Measurements from ENCODE around the gene COL2A1.
"Not testable (repeated sequence)": the region's sequence is repeated elsewhere in the genome, so short reads cannot be mapped to it uniquely, and the experiment has no call there.

GRCh38 chr12:47957671-47958070 lies 46.6 kb downstream of the COL2A1 start:
- not testable (repeated sequence) for TF ChIP-seq CTCF (IDR thresholded peaks at IDR 0.05; ENCODE audit: low read length); EZH2 (IDR thresholded peaks at IDR 0.05; ENCODE audit: borderline replicate concordance, low read length)
